Activated CD4-positive, alpha-beta memory T cell treated with anti-CD3 and anti-CD28 coated beads, Interleukin-2, amount 10 ng/mL, durations not matched to agents 7 days and 5 days (primary cell): ENCODE results near the gene OR52I1. TPM values are rescaled to one million over a fixed set of nuclear protein-coding genes. Genes with fewer than 3 reads are reported as not detected.

Source experiments
- CTCF ChIA-PET: fragments of 350-600 bp; sonication (Branson Sonifier 250); formaldehyde crosslinking; loops from one replicate; lab custom pipeline; 2021; ENCODE audit warnings: antibody characterized with exemption, inconsistent platforms; lab: Charles Lee
- POLR2A ChIA-PET: fragments of 350-600 bp; sonication (Branson Sonifier 250); formaldehyde crosslinking; loops from one replicate; lab custom pipeline; 2021; ENCODE audit warnings: antibody characterized with exemption; lab: Charles Lee
- DNase-seq: peaks from one replicate; pipeline ENCODE4 v3.0.0-alpha.2; 2020
- H3K27ac Mint-ChIP-seq: one replicate; pipeline ENCODE4 v1.8.0; 2021; ENCODE audit warnings: mild to moderate bottlenecking, mixed read lengths
- H3K27me3 Mint-ChIP-seq: one replicate; pipeline ENCODE4 v1.8.0; 2021; ENCODE audit warnings: mixed read lengths
- H3K36me3 Mint-ChIP-seq: one replicate; pipeline ENCODE4 v1.8.0; 2021; ENCODE audit warnings: low read depth, mixed read lengths
- H3K4me1 Mint-ChIP-seq: one replicate; pipeline ENCODE4 v1.8.0; 2021; ENCODE audit warnings: mixed read lengths
- H3K4me3 Mint-ChIP-seq: one replicate; pipeline ENCODE4 v1.8.0; 2021; ENCODE audit warnings: mild to moderate bottlenecking, mixed read lengths
- H3K9me3 Mint-ChIP-seq: one replicate; pipeline ENCODE4 v1.8.0; 2021; ENCODE audit warnings: mixed read lengths
- total RNA-seq, 2 experiments: library from RNA; stranded (reverse); gene quantifications; one replicate each; pipeline ENCODE4 v1.2.3, GENCODE V29; 2021

The OR52I1 gene, protein sequence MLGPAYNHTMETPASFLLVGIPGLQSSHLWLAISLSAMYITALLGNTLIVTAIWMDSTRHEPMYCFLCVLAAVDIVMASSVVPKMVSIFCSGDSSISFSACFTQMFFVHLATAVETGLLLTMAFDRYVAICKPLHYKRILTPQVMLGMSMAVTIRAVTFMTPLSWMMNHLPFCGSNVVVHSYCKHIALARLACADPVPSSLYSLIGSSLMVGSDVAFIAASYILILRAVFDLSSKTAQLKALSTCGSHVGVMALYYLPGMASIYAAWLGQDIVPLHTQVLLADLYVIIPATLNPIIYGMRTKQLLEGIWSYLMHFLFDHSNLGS
- total RNA-seq, result not detected

DNA sequence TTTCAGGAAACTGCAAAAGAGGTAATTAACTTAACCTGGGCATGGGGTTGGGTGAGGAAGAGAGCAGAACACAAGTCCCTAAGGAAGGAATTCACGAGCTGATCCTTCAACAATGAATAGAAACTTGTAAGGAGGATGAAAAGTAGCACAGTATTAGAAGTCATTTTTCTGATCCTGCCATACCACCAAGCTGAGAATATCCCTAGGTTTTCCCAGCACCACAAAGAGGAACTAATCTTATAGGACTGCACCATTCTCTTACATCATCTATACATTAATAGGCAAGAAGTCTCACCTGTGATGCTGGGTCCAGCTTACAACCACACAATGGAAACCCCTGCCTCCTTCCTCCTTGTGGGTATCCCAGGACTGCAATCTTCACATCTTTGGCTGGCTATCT, at the start of gene OR52I1:
Gene OR52I1 (plus strand): TSS at position 301 of the 400 bp plus-strand sequence. CDS start 0 bp downstream, at position 301.
- ChIA-PET CTCF (no interaction called here), POLR2A (no interaction called here)
- Mint-ChIP-seq H3K36me3 (peaks cover 9% of the 10 kb centered on the region), H3K9me3 (no peaks in the 10 kb centered on the region), H3K4me3 (no peak within 1 kb of the TSS), H3K27me3 (peaks cover 4% of the 10 kb centered on the region), H3K4me1 (no peaks in the 10 kb centered on the region), H3K27ac (no peak within 1 kb of the TSS)
- DNase-seq, result no peak

DNA sequence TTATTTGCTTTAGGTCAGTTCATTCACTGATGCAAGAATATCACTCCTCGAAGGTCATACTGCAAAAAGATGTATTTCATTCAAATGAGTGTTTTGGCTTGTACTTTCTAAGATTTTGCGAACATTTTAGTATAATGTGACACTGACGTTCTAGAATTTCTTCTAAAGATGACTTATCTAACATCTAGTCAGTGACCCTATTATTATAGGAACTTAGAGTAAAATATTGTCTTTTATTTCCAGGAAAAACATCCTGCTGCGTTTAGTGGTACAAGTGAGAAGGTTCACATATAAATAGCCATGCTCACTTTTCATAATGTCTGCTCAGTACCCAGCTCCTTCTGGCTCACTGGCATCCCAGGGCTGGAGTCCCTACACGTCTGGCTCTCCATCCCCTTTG, 48.9 kb upstream of the OR52I1 start, which contains the start of gene OR52M1:
Gene OR52M1 (plus strand): TSS at position 301 of the 400 bp plus-strand sequence. CDS start 0 bp downstream, at position 301.
- H3K36me3 Mint-ChIP-seq, result no peaks in the 10 kb centered on the region
- peaks cover 6% of the 10 kb centered on the region for H3K27me3 Mint-ChIP-seq
- no peaks in the 10 kb centered on the region for H3K9me3 Mint-ChIP-seq
- CTCF ChIA-PET, result interaction anchor here (7.8 kb wide), 1 partner anchor 359 kb away, joined by 125 read pairs; no protein-coding TSS in a partner anchor
- H3K27ac Mint-ChIP-seq, result no peak within 1 kb of the TSS
- POLR2A ChIA-PET, result no interaction called here
- DNase-seq, result no peak
- no peaks in the 10 kb centered on the region for H3K4me1 Mint-ChIP-seq
- no peak within 1 kb of the TSS for H3K4me3 Mint-ChIP-seq

DNA sequence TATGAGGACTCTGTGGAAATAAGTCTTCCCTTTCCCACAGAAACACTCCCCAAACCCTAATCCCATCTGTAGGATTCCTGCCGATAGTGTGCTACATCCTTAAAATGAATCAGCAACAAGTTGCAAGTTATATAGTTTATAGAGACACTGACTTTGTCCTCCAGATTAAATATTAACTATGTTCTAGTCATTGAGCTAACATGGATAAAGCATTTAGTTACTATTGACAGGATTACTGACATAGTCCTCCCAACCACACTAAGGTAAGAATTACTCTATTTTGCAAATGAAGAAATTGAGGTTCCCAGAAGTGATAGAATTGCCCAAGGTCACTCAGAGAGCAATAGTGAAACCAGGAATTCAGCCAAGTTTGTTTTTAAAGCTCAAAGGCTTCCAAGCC, 47.0 kb upstream of the OR52I1 start:
- POLR2A ChIA-PET, result no interaction called here
- H3K4me1 Mint-ChIP-seq, result no peaks in the 10 kb centered on the region
- no peak for DNase-seq
- CTCF ChIA-PET, result interaction anchor here (1.9 kb wide), 1 partner anchor 360 kb away, joined by 12 read pairs; no protein-coding TSS in a partner anchor
- no peaks in the 10 kb centered on the region for H3K9me3 Mint-ChIP-seq
- no peak overlapping the region for H3K4me3 Mint-ChIP-seq
- peaks cover 4% of the 10 kb centered on the region for H3K27me3 Mint-ChIP-seq
- H3K36me3 Mint-ChIP-seq, result no peaks in the 10 kb centered on the region
- H3K27ac Mint-ChIP-seq, result no peak overlapping the region

DNA sequence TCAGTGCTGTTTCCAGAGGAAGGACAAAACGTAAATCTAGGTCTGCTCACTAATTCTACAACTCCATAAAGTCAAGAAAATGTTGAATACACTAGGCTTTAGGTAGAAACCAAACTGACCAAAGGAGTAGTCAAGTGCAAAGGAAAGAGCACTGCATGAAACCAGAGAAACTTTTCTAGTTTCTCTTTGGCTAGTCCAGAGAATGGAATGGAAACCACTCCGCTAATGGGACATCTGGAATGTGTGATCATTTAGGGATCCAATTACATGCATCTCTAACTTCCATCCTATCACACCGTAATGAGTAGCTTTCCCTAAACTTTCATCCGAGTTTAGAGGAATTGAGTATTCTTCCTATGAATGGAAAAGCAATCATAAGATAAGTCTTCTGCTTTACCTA, 46.4 kb upstream of the OR52I1 start:
- H3K4me3 Mint-ChIP-seq, result no peak overlapping the region
- CTCF ChIA-PET, result interaction anchor here (1.9 kb wide), 1 partner anchor 360 kb away, joined by 12 read pairs; no protein-coding TSS in a partner anchor

DNA sequence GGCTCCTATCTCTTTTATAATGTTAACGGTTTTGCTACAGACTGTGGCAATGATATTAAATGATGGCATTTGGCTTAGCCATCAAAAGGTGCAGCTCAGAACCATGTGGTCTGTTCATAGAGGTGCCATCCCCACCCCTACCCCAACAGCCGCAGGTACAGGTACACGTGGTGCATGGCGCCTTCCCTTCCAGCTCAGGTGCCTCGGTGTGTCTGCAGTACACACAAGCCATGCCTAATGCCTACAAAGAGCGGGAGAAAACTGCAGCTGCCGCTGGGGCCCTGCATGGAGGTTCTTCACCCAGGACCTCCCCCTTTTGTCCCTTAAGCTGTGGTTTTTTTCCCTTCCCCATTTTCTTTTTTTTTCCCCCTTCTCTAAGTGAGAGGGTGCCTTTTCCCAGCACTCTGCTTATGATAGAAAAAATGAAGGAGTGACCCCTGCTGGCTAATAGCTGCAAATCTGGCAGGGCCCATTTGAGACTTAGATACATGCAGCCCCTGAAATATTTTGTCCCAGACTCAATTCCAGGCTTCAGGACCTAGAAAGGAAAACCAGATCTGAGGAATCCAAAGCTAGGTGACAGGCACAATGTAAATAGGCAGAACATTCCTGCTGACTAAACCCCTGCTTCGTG, 42.4 kb upstream of the OR52I1 start:
- ChIA-PET POLR2A (no interaction called here), CTCF (interaction anchor here (0.6 to 3.0 kb wide), 3 partner anchors 8 to 364 kb away, joined by 3 to 15 read pairs (median 4); no protein-coding TSS in a partner anchor)
- no peak for DNase-seq
- Mint-ChIP-seq H3K9me3 (no peaks in the 10 kb centered on the region), H3K27me3 (peaks cover 3% of the 10 kb centered on the region), H3K36me3 (no peaks in the 10 kb centered on the region), H3K4me3 (no peak overlapping the region), H3K27ac (no peak overlapping the region), H3K4me1 (no peaks in the 10 kb centered on the region)

More for the DNA sequence above, 46.4 kb upstream of the OR52I1 start:
- Mint-ChIP-seq H3K27me3 (peaks cover 3% of the 10 kb centered on the region), H3K27ac (no peak overlapping the region), H3K9me3 (no peaks in the 10 kb centered on the region), H3K4me1 (no peaks in the 10 kb centered on the region), H3K36me3 (no peaks in the 10 kb centered on the region)
- no peak for DNase-seq
- POLR2A ChIA-PET, result no interaction called here

DNA sequence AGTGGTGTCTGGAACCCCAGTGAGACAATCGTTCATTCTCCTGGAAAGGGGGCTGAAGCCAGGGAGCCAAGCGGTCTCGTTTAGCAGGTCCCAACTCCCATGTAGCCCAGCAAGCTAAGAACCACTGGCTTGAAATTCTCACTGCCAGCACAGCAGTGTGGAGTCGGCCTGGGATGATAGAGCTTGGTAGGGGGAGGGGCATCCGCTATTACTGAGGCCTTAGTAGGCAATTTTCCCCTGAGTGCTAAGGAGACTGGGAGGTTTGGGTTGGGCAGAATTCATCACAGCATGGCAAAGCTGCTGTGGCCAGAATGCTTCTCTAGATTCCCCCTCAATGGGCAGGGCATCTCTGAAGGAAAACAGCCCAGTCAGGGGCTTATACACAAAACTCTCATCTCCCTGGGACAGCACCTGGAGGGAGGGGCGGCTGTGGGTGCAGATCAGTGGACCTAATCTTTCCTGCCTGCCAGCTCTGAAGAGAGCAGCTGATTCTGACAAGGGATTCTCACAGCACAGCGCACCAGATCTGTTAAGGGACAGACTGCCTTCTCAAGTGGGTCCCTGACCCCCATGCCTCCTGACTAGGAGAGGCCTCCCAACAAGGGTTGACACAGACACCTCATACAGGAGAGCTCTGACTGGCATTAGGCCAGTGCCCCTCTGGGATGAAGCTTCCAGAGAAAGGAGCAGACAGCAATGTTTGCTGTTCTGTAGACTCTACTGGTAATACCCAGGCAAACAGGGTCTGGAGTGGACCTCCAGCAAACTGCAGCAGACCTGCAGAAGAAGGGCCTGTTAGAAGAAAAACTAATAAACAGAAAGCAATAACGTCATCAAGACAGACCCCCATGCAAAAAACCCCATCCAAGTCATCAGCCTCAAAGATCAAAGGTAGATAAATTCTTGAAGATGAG, 34.1 kb upstream of the OR52I1 start:
- Mint-ChIP-seq H3K27me3 (peaks cover 21% of the 10 kb centered on the region), H3K4me1 (no peaks in the 10 kb centered on the region), H3K9me3 (peaks cover 9% of the 10 kb centered on the region), H3K27ac (no peak overlapping the region), H3K36me3 (no peaks in the 10 kb centered on the region), H3K4me3 (no peak overlapping the region)
- CTCF ChIA-PET, result no interaction called here
- POLR2A ChIA-PET, result no interaction called here
- DNase-seq, result no peak

DNA sequence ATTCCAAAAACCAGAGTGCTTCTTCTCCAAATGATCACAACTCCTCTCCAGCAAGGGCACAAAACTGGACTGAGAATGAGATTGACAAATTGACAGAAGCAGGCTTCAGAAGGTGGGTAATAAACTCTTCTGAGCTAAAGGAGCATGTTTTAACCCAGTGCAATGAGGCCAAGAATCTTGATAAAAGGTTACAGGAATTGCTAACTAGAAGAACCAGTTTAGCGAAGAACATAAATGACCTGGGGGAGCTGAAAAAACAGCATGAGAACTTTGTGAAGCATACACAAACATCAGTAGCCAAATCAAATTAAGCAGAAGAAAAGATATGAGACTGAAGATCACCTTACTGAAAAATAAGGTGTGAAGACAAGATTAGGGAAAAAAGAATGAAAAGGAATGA, 33.4 kb upstream of the OR52I1 start:
- no peaks in the 10 kb centered on the region for H3K4me1 Mint-ChIP-seq
- no peak overlapping the region for H3K27ac Mint-ChIP-seq
- H3K27me3 Mint-ChIP-seq, result peaks cover 23% of the 10 kb centered on the region
- peaks cover 9% of the 10 kb centered on the region for H3K9me3 Mint-ChIP-seq
- H3K36me3 Mint-ChIP-seq, result no peaks in the 10 kb centered on the region
- CTCF ChIA-PET, result no interaction called here
- DNase-seq, result no peak
- POLR2A ChIA-PET, result no interaction called here
- no peak overlapping the region for H3K4me3 Mint-ChIP-seq

DNA sequence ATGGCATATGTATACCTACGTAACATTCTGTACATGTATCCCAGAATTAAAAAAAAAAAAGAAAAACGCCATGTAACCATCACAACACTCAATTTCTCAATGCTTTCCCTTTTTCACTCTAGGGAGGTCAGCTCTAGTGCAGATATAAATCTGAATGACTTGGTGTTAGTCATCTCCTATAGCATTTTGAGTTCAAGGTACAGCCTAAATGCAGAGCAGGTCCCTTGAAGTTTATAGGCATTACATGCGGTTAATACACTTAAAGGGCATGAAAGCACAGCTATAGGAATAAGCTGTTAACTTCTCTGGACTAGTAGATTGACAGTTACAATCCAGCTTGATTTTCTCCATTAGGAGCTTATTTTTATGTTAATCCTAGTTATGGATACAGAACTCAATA, 28.5 kb upstream of the OR52I1 start:
- peaks cover 21% of the 10 kb centered on the region for H3K27me3 Mint-ChIP-seq
- peaks cover 9% of the 10 kb centered on the region for H3K9me3 Mint-ChIP-seq
- ChIA-PET POLR2A (no interaction called here), CTCF (no interaction called here)
- no peak overlapping the region for H3K4me3 Mint-ChIP-seq
- no peaks in the 10 kb centered on the region for H3K4me1 Mint-ChIP-seq
- no peak overlapping the region for H3K27ac Mint-ChIP-seq
- DNase-seq, result no peak
- no peaks in the 10 kb centered on the region for H3K36me3 Mint-ChIP-seq

DNA sequence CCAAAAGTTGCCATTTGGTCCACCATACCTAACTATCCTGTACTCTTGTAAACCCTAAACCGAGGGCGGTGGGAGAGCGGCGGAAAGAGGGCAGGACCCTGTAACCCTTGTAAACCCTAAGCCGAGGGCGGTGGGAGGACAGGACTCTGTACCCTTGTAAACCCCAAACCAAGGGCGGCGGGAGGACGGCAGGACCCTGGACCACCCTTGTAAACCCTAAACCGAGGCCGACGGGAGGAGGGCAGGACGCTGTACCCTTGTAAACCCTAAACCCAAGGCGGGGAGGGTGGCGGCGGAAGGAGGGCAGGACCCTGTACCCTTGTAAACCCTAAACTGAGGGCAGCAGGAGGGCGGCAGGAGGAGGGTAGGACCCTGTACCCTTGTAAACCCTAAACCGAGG, 24.8 kb upstream of the OR52I1 start:
- peaks cover 2% of the 10 kb centered on the region for H3K9me3 Mint-ChIP-seq
- no peak overlapping the region for H3K27ac Mint-ChIP-seq
- H3K36me3 Mint-ChIP-seq, result no peaks in the 10 kb centered on the region
- POLR2A ChIA-PET, result no interaction called here
- peaks cover 5% of the 10 kb centered on the region for H3K27me3 Mint-ChIP-seq
- DNase-seq, result no peak
- H3K4me1 Mint-ChIP-seq, result no peaks in the 10 kb centered on the region
- no peak overlapping the region for H3K4me3 Mint-ChIP-seq
- CTCF ChIA-PET, result no interaction called here

DNA sequence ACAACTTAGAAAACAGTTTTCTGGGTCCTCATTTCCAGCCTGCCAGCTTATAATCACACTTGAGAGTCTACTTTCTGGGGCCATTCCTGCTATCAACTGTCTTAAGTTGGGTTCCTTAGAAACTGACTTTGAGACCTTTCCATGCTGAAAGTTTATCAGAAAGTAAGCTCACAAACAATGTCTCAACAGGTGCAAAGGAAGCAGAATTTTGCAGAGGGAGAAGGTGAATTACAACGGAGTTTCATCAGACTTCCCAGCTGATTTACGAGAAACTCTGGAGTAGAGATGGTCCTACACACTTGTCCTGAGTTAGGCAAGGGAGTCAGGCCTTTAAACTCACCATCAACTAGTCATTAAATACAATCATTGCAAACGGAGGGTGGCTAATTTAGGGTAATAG, 17.0 kb upstream of the OR52I1 start:
- peaks cover 5% of the 10 kb centered on the region for H3K4me1 Mint-ChIP-seq
- POLR2A ChIA-PET, result no interaction called here
- peaks cover 14% of the 10 kb centered on the region for H3K27me3 Mint-ChIP-seq
- CTCF ChIA-PET, result no interaction called here
- no peak overlapping the region for H3K27ac Mint-ChIP-seq
- DNase-seq, result no peak
- H3K4me3 Mint-ChIP-seq, result no peak overlapping the region
- H3K36me3 Mint-ChIP-seq, result no peaks in the 10 kb centered on the region
- H3K9me3 Mint-ChIP-seq, result no peaks in the 10 kb centered on the region

DNA sequence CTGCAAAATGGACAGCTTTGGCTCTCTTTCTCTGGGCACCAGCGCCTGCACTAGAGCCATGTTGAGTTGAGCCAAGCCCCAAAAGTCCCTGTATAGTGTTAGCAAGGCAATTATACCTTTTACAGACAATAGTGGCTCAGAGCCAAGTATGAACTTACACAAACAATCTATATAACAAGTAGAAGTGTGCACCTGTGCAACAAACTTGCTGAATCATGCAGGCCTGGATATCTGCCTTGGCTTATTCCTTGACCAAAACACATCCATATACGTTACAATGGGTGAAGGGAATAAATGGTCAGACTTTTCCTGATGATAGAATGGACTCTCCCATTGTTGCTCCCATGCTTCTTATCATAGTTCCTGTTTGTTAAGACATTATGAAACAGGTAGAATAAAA, 16.1 kb upstream of the OR52I1 start:
- Mint-ChIP-seq H3K4me1 (peaks cover 5% of the 10 kb centered on the region), H3K4me3 (no peak overlapping the region), H3K27ac (no peak overlapping the region)

DNA sequence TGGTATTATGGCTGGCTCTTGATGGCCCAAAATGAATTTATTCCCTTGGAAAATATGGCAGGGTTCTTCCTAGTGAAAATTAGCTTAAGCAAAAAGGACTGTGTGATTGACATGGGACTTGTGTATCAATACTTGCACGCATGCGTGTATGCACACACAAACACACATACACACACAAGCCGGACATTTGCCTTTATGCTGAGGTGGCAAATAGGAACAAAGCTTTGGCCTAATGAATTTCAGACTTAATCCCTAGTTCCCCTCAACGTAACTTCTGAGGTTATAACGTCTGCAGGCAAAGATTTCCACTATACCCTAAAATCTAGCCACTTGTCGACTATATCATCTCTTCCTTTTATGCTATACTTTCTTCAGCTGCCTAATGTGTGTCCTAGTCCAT, 15.2 kb upstream of the OR52I1 start:
- H3K27me3 Mint-ChIP-seq, result peaks cover 18% of the 10 kb centered on the region
- H3K27ac Mint-ChIP-seq, result no peak overlapping the region
- H3K9me3 Mint-ChIP-seq, result no peaks in the 10 kb centered on the region
- H3K36me3 Mint-ChIP-seq, result no peaks in the 10 kb centered on the region
- POLR2A ChIA-PET, result no interaction called here
- CTCF ChIA-PET, result interaction anchor here (0.6 kb wide), 1 partner anchor 401 kb away, joined by 4 read pairs; no protein-coding TSS in a partner anchor
- H3K4me3 Mint-ChIP-seq, result no peak overlapping the region
- H3K4me1 Mint-ChIP-seq, result peaks cover 5% of the 10 kb centered on the region
- DNase-seq, result no peak

More for the DNA sequence above, 16.1 kb upstream of the OR52I1 start:
- H3K36me3 Mint-ChIP-seq, result no peaks in the 10 kb centered on the region
- H3K9me3 Mint-ChIP-seq, result no peaks in the 10 kb centered on the region
- DNase-seq, result no peak
- H3K27me3 Mint-ChIP-seq, result peaks cover 15% of the 10 kb centered on the region
- ChIA-PET CTCF (no interaction called here), POLR2A (no interaction called here)
